Breast epithelium (tissue), 4 donors: ENCODE data around the gene RSPH10B. TPM values are rescaled to one million over a fixed set of nuclear protein-coding genes. Genes with fewer than 3 reads are reported as not detected.
"Not testable (repeated sequence)": the region's sequence is repeated elsewhere in the genome, so short reads cannot be mapped to it uniquely, and the experiment has no call there.

Experiments used
- DNase-seq, 2 donors: peaks; one replicate each; pipeline ENCODE4 v3.0.0-alpha.2; 2019; ENCODE audit warnings: low spot score in 2 of 2
- H3K27ac ChIP-seq, 2 donors: fragments of 200-600 bp; sonication (generic) in 1 of 2; one replicate each; pipeline ENCODE4 v1.5.1; 2016 to 2019; ENCODE audit warnings: mild to moderate bottlenecking in 1 of 2
- H3K27me3 ChIP-seq, 2 donors: fragments of 200-600 bp; sonication (generic) in 1 of 2; one replicate each; pipeline versions ENCODE4 v1.5.1 to v1.6.0; 2017 to 2019; ENCODE audit warnings: control low read depth in 1 of 2, mild to moderate bottlenecking in 1 of 2
- H3K36me3 ChIP-seq: fragments of 200-600 bp; one replicate; pipeline ENCODE4 v1.5.1; 2019
- H3K4me1 ChIP-seq, 2 donors: fragments of 200-600 bp; sonication (generic); one replicate each; pipeline ENCODE4 v1.5.1; 2016 to 2019; ENCODE audit warnings: control low read depth in 1 of 2
- H3K4me3 ChIP-seq, 3 donors: fragments of 200-600 bp; sonication (generic); 1 replicate in 2 of 3; 2 replicates in 1 of 3; pipeline ENCODE4 v1.5.1; 2016 to 2019; ENCODE audit warnings: mild to moderate bottlenecking in 3 of 3, moderate library complexity in 2 of 3
- H3K9me3 ChIP-seq, 2 donors: fragments of 200-600 bp; sonication (generic) in 1 of 2; one replicate each; pipeline ENCODE4 v1.5.1; 2016 to 2019; ENCODE audit warnings: control low read depth in 1 of 2
- POLR2A ChIP-seq: fragments of 450-650 bp; IDR thresholded peaks from one replicate; pipeline ENCODE4 v1.6.1; 2016; ENCODE audit warnings: antibody characterized with exemption, mild to moderate bottlenecking, moderate library complexity
- POLR2AphosphoS5 ChIP-seq, 3 donors: sonication (generic); formaldehyde crosslinking; IDR thresholded peaks; one replicate each; pipeline ENCODE4 v1.6.1; 2017; ENCODE audit warnings: antibody characterized with exemption in 3 of 3
- intact Hi-C: fragments of 100-400 bp; cut with DNase I; formaldehyde crosslinking; loops from one replicate; pipeline ENCODE4 v1.15.1; 2023; ENCODE audit warnings: low total_unique reads
- total RNA-seq, 3 donors: library from RNA; depleted of rRNA; stranded (reverse); fragments of >200 nt; gene quantifications; one replicate each; pipeline ENCODE4 v1.1.0, GENCODE V29; 2016
- TF ChIP-seq, protein P1 (sequence below), 3 donors: fragments of 450-650 bp; IDR thresholded peaks; one replicate each; pipeline ENCODE4 v1.5.1; 2016 to 2017; ENCODE audit warnings: antibody characterized with exemption in 3 of 3, mild to moderate bottlenecking in 3 of 3, moderate library complexity in 3 of 3

RSPH10B gene
- total RNA-seq, 3 donors from 2014 or later, result 0.15 to 0.33 (median 0.16) TPM

DNA sequence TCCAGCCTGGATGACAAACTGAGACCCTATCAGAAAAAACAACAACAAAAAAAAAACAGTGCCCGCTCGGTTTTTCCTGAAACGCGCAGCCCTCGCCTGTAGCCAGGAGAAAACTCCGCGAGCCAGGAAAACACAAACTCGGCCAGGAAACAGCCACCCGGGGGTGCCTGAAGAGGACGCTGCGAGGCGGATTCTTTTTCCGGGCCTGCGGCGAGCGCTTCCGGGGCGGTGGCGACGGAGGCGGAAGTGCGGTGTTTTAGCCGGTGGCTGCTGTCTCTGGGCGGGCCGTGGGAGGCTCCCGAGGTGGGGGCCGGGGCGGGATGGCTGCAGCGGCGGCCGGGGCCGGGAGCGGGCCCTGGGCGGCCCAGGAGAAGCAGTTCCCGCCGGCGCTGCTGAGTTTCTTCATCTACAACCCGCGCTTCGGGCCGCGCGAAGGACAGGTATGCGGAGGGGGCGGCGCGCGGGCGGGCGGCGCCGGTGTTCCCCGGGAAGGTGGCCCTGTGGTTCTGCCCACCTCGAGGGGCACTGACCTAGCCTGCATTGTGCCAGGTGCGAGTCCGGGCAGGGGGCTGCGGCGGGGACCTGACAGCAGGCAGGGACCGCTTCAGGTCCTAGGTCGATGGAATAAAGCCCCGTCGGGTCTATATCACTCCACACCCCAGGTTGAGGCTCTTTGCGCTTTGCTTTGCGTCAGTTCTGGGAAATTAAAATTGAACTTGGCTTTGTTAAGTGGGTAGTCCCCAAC lies 71.8 kb downstream of the RSPH10B start, which contains the start of gene CCZ1:
Gene CCZ1, plus strand, starts transcription at position 254 of the 745 bp plus-strand sequence. Its CDS starts 67 bp downstream, at position 321.
- peak within 1 kb of the TSS; percentile 38 to 68 (median 51) for H3K4me3 ChIP-seq
- TF ChIP-seq POLR2AphosphoS5 (IDR thresholded peaks at IDR 0.05), result peak in 1 of 3 donors; percentile 20
- H3K4me1 ChIP-seq, H3K36me3 ChIP-seq, H3K27me3 ChIP-seq, intact Hi-C loops, H3K9me3 ChIP-seq: not testable (repeated sequence)
- H3K27ac ChIP-seq, result peak within 1 kb of the TSS; percentile 64 to 68
- DNase-seq, result peak; percentile 20 to 55

DNA sequence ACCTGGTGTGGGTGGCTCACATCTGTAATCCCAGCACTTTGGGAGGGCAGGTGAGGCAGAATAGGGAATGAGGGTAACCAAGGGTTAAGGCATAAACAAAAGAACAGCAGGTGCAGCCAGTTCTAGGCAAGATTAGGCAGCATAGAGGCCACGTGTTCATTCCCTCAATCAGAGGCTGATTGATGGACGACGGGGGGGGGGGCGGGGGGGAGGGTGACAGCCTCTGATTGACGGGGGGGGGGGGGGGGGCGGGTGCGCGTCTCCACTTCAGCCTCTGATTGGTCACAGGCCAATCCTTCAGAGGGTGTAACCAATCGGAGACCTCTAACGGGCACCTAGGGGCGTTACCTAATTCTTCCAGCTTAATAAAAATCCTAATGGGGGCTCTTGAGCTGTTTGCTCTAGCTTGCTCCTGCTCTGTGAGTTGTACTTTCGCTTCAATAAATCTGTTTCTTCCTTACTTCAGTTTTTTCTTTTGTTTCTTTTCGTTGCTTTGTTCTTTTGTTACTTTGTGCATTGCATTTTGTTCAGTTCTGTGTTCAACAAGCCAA lies 73.0 kb downstream of the RSPH10B start:
- H3K27me3 ChIP-seq, H3K9me3 ChIP-seq, intact Hi-C loops, H3K36me3 ChIP-seq, H3K27ac ChIP-seq, DNase-seq, H3K4me1 ChIP-seq: not testable (repeated sequence)
- peak overlapping the region in 1 of 3 donors; percentile 68 for H3K4me3 ChIP-seq

DNA sequence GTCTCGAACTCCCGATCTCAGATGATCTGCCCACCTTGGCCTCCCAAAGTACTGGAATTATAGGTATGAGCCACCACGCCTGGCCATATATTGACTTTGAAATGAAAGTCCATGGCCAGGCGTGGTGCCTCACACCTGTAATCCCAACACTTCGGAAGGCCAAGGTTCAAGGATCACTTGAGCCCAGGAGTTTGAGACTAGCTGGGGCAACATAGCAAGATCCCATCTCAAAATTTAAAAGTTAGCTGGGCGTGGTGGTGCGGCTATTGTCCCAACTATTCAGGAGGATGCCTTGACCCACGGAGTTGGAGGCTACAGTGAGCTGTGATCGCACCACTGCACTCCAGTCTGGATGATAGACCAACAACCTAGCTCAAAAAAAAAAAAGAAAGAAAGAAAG lies 78.0 kb downstream of the RSPH10B start:
- DNase-seq, result no peak
- Histone ChIP-seq H3K27ac (no peak overlapping the region), H3K9me3 (no peaks in the 10 kb centered on the region), H3K4me3 (no peak overlapping the region), H3K27me3 (no peaks in the 10 kb centered on the region), H3K36me3 (no peaks in the 10 kb centered on the region), H3K4me1 (no peaks in the 10 kb centered on the region)
- no peak for TF ChIP-seq POLR2AphosphoS5 (IDR thresholded peaks at IDR 0.05)
- TF ChIP-seq, protein P1, sequence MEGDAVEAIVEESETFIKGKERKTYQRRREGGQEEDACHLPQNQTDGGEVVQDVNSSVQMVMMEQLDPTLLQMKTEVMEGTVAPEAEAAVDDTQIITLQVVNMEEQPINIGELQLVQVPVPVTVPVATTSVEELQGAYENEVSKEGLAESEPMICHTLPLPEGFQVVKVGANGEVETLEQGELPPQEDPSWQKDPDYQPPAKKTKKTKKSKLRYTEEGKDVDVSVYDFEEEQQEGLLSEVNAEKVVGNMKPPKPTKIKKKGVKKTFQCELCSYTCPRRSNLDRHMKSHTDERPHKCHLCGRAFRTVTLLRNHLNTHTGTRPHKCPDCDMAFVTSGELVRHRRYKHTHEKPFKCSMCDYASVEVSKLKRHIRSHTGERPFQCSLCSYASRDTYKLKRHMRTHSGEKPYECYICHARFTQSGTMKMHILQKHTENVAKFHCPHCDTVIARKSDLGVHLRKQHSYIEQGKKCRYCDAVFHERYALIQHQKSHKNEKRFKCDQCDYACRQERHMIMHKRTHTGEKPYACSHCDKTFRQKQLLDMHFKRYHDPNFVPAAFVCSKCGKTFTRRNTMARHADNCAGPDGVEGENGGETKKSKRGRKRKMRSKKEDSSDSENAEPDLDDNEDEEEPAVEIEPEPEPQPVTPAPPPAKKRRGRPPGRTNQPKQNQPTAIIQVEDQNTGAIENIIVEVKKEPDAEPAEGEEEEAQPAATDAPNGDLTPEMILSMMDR (IDR thresholded peaks at IDR 0.05), result no peak
- TF ChIP-seq POLR2A, result no peak
- intact Hi-C loops, result no loop called here

DNA sequence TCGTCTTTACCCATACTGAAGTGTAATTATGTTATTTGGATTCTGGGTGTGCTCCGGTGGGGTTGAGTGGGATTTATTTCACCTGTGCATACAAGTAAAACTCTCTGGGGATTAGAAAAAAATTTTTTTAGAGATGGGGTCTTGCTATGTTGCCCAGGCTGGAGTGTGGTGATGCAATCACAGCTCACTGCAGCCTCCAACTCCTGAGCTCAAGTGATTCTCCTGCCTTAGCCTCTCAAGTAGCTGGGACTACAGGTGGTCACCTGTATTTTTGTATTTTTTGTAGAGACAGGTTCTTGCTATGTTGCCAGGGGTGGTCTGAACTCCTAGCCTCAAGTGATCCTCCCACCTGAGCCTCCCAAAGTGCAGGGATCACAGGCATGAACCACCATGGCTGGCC lies 80.2 kb downstream of the RSPH10B start:
- H3K27ac ChIP-seq, H3K4me3 ChIP-seq, intact Hi-C loops, DNase-seq, H3K4me1 ChIP-seq, H3K27me3 ChIP-seq, H3K36me3 ChIP-seq, H3K9me3 ChIP-seq: not testable (repeated sequence)

DNA sequence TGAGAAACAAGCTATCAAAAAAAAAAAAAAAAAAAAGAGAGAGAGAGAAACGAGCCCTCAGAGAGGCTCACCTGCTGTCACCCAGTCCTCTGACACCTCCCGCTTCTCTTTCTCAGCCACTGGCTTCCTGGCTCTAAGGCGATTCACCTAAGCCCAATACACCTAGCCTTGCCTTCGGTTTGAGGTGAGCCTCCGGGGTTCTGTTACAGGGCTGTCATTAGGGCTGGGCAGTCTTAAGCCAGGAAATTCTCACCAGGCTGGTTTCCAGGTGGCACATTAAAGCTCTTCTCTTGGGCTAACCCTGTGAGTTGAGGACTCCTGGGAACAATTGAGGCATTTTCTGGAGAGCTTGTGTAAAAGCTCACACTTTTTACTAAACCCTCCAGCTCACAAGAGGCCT lies 82.5 kb downstream of the RSPH10B start:
- H3K4me1 ChIP-seq, H3K27me3 ChIP-seq, H3K36me3 ChIP-seq, intact Hi-C loops, H3K9me3 ChIP-seq, H3K4me3 ChIP-seq: not testable (repeated sequence)
- peak overlapping the region in 1 of 2 donors; percentile 33 for H3K27ac ChIP-seq
- DNase-seq, result peak in 1 of 2 donors; percentile 38

DNA sequence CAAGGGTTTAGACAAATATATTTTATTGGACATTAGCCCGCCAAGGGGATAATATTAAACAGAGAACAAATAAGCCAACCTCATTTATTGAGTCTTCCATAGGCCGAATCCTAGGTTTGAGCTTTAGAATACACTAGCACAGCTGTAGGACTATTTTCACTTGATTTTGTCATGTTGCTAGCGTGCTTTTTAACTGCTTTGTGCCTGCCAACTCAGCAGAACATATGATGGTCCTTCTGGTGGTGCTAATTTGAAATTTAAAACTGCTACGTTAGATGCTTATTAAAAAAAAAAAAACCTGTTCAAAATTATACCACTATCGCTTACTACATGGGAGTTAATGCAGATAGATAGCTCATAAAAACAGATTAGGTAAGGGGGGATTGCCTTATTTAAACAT lies 86.1 kb downstream of the RSPH10B start:
- H3K27ac ChIP-seq, H3K36me3 ChIP-seq, H3K4me3 ChIP-seq, DNase-seq, intact Hi-C loops, H3K4me1 ChIP-seq, H3K9me3 ChIP-seq, H3K27me3 ChIP-seq: not testable (repeated sequence)

DNA sequence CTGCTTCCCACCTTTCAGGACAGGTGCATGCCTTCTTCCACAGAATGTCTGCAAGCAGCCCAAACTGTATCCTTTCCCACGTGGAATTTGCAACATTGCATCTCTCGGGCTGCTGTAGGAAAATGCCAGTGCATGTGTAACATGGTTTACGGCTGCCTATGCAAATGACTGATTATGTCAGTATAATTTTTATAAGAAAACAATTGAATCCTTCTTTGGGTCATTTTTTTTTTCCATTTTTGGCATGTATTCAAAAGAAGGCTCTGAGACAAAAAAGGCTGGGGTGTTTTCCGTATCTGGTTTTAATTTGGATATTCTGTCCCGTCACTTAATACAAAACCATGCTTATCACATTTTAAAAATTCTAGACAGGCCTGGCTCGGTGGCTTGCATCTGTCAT lies 90.4 kb downstream of the RSPH10B start:
- H3K4me1 ChIP-seq, intact Hi-C loops, H3K4me3 ChIP-seq, H3K27ac ChIP-seq, H3K36me3 ChIP-seq, H3K9me3 ChIP-seq, H3K27me3 ChIP-seq, DNase-seq: not testable (repeated sequence)

DNA sequence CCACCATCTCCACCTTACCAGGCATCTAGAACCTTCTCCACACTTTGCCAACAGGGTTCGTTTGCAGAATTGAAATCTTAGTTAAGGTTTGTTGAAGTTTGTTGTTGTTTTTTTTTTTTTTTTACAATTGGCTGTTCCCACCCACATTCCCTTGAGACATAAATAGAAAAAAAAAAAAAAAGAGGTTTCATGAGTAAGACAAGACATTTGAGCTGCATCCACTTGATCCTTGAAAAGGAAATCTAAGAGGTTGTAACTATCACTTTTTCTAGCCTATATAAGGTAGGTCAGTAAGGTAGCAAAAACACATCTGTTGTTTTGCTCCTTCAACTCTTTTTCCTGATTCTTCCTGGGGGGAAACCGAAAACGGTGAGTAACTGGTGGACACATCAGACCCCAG lies 90.9 kb downstream of the RSPH10B start:
- H3K4me1 ChIP-seq, intact Hi-C loops, H3K36me3 ChIP-seq, H3K27me3 ChIP-seq, H3K27ac ChIP-seq, H3K4me3 ChIP-seq, H3K9me3 ChIP-seq, DNase-seq: not testable (repeated sequence)

Other genes starting within 250 kb of the RSPH10B start
- gene RNF216, start 189.0 kb downstream of the RSPH10B start, total RNA-seq, result 10 to 100 TPM; 32.8 to 41.6 (median 38.2) TPM
- 1 to 10 TPM in 1 of 3 donors, not detected in 2; 1.2 TPM for gene OCM, start 89.9 kb downstream of the RSPH10B start, total RNA-seq
- gene CCZ1, start 72.0 kb downstream of the RSPH10B start, total RNA-seq, result 10 to 100 TPM; 50.7 to 60.3 (median 54.2) TPM
- 10 to 100 TPM; 13.0 to 16.5 (median 14.4) TPM for gene PMS2, start 38.4 kb upstream of the RSPH10B start, total RNA-seq
- 10 to 100 TPM; 28.2 to 29.8 (median 28.4) TPM for gene AIMP2, start 38.6 kb upstream of the RSPH10B start, total RNA-seq
- gene ANKRD61, start 60.7 kb upstream of the RSPH10B start, total RNA-seq, result under 1 TPM in 1 of 3 donors, not detected in 2; 0.33 TPM
- 100 to 1,000 TPM; 159 to 201 (median 167) TPM for gene EIF2AK1, start 88.5 kb upstream of the RSPH10B start, total RNA-seq
- 1 to 10 TPM; 5.6 to 8.8 (median 7.8) TPM for gene USP42, start 134.3 kb upstream of the RSPH10B start, total RNA-seq